GM13977 (cell line): ENCODE results near the gene LDLRAD2.
"Not testable (repeated sequence)": the region's sequence is repeated elsewhere in the genome, so short reads cannot be mapped to it uniquely, and the experiment has no call there.

ENCODE experiments used
- DNase-seq: peaks from one replicate; pipeline ENCODE4 v3.0.0; 2012; ENCODE audit warnings: low spot score
- CTCF ChIP-seq: IDR thresholded peaks from 2 replicates; pipeline ENCODE4 v1.5.1; 2012; ENCODE audit warnings: mild to moderate bottlenecking, control low read depth; ENCODE audit not compliant: insufficient read depth; ENCODE audit errors: extremely low read depth, missing control alignments
- in situ Hi-C: fragments of 300-500 bp; cut with MboI; formaldehyde crosslinking; loops from one replicate; pipeline ENCODE4 v1.12.0; 2022; ENCODE audit warnings: low sequenced_read_pairs, low pct_unique_long_range_greater_than_20kb, mixed read lengths, inconsistent platforms; ENCODE audit not compliant: unreplicated experiment

LDLRAD2 gene

GRCh38 chr1:21823980-21824702 is 12.1 kb downstream of the LDLRAD2 start:
- in situ Hi-C loops = no loop called here
- no peak for DNase-seq
- no peak for TF ChIP-seq CTCF

- no peak for TF ChIP-seq CTCF
- in situ Hi-C loops = no loop called here
- DNase-seq = no peak
Measured at GRCh38 chr1:21824926-21825325, 12.9 kb downstream of the LDLRAD2 start.

- DNase-seq = no peak
- in situ Hi-C loops = no loop called here
- TF ChIP-seq CTCF = no peak
Measured at GRCh38 chr1:21825393-21825792, 13.3 kb downstream of the LDLRAD2 start.

- DNase-seq, in situ Hi-C loops: not testable (repeated sequence)
Measured at GRCh38 chr1:21826694-21827093, 14.6 kb downstream of the LDLRAD2 start.

- in situ Hi-C loops = no loop called here
- TF ChIP-seq CTCF = no peak
- no peak for DNase-seq
Measured at GRCh38 chr1:21827141-21827679, 15.1 kb downstream of the LDLRAD2 start.

GRCh38 chr1:21828075-21828474 is 16.0 kb downstream of the LDLRAD2 start:
- TF ChIP-seq CTCF = no peak
- in situ Hi-C loops = no loop called here

GRCh38 chr1:21828506-21829210 is 16.6 kb downstream of the LDLRAD2 start:
- in situ Hi-C loops = no loop called here

More at GRCh38 chr1:21828075-21828474, 16.0 kb downstream of the LDLRAD2 start:
- no peak for DNase-seq

More at GRCh38 chr1:21828506-21829210, 16.6 kb downstream of the LDLRAD2 start:
- no peak for DNase-seq
- no peak for TF ChIP-seq CTCF
